GM19238 (cell line): ENCODE results near the gene TOP2B.

Experiments used
- DNase-seq: peaks from one replicate; pipeline ENCODE4 v3.0.0; 2011; ENCODE audit warnings: low spot score; ENCODE audit not compliant: insufficient read length

TOP2B gene

DNA sequence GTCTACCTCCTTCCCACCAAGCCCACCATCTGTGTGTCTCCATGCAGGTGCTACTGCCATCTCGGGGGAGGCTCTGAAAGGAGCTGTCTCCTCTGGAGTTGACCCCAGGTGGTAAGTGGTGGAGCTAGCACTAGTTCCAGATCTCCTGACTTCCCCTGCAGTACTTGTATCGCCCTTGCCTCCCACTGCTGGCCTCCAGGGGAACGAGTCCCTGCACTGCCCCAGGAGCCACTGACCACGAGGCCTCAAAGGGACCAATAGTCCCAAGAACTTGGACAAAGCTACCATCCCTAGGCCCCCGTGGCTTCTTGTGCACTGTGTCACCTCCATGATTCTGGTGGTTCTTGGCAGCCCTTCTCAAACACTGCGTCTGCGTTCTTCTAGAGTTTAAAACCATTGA, 98.9 kb downstream of the TOP2B start:
- no peak for DNase-seq

DNA sequence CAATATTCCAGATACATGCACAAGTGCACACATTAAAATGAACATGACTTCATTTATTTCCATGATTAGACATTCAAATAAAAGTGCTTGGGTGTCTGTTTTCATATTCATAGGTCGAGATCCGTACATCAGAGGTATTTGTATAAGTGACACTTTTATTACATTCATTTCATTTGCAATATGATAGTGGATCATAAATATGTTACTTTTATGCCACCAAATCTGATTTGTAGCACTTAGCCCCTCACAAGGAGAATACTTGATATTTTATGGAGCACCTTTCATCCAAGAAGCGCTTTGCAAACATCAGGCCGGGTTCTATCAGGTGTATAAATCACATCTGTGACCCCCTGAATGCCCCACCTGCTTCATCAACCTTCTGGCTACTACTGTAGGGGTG, 100.6 kb downstream of the TOP2B start:
- no peak for DNase-seq

DNA sequence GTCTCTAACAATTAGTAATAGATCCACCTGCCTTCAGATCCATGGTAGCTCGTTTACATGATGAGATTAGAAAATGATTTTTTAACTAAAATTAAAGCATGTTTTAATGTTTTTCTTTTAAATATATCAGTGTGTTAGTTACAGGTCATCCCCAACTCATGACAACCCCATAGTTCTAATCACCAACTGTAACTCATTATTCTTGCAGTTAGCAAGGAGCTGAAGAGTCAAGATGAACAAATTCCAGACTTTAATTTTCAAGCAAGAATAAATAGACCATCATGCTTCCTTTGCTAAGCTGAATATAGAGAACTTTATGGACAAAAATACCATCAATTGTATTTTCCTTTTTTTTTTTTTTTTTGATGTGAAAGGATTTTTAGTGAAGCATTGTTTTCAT, 101.1 kb downstream of the TOP2B start:
- DNase-seq, result no peak

DNA sequence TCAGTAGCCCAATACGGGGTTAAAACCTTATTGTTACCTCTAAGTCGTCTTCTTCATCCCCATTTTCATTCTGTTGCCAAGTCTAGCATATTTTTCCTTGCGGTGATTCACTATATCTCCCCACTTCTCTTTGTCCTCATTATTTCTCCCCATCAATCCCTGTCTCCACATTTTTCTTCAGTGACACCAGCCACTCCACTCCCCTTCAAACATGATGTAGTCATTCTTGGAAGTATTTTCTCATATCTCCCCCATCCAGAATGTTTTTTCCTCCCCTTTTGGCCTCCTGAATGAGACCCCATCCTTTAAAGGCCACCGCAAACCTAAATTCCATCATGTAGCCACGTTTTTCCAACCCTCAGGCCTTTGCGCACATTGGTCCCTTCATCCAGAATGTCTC, 105.9 kb downstream of the TOP2B start:
- DNase-seq, result no peak

DNA sequence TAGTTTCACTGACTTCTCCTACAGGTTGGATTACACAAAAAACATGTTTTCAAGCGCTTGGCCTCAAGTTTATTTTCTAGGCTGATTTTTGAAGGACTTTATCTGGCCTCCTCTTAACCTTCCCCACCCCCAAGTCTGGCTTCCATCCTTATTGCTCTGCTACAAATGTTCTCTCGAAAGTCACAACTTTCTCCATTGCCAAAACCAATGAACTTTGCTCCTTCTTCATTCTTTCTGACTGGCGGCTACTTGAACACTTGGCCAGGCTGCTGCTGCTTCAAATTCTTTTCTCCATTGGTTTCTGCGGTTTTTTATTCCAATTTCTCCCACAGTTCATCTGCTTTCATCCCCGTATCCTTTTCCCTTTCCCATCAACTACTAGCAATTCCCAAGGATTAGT, 106.6 kb downstream of the TOP2B start:
- DNase-seq, result no peak

DNA sequence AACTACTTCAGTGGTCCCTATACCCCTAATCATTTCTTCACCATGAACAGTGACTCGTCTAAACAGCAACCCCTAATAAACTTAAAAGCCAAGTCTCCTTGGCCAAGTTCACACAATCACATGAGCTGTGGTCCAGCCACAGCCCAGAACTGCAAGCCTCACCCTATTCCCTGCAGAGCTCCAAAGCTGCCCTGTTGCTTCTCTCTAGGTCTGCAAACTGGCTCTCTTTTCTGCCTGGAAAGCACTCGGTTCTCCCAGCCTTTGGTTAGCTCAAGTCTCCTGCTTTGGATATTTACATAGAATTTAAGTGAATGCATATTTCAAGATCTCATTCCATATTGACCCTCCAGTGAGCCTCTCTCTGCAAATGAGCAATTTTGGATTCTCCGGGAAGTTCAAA, 107.0 kb downstream of the TOP2B start:
- no peak for DNase-seq

DNA sequence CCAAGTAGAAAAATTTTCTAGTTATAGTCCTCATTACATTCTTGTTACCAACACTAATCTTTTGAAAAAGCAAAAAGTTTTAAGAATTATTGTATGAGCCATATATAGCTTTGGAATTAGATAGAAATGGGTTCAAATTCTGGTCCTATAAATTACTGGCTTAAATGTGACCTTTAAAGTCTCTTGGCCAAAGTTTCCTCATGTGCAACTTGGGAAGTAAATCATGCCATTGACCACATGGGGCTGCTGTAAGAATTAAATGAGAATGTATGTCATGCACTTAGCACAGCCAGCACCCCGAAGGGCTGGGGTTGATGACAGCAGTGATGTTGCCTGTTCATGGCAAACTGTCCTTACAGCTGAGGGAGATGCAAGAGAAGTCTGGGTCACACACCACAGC, 108.3 kb downstream of the TOP2B start:
- DNase-seq, result no peak

DNA sequence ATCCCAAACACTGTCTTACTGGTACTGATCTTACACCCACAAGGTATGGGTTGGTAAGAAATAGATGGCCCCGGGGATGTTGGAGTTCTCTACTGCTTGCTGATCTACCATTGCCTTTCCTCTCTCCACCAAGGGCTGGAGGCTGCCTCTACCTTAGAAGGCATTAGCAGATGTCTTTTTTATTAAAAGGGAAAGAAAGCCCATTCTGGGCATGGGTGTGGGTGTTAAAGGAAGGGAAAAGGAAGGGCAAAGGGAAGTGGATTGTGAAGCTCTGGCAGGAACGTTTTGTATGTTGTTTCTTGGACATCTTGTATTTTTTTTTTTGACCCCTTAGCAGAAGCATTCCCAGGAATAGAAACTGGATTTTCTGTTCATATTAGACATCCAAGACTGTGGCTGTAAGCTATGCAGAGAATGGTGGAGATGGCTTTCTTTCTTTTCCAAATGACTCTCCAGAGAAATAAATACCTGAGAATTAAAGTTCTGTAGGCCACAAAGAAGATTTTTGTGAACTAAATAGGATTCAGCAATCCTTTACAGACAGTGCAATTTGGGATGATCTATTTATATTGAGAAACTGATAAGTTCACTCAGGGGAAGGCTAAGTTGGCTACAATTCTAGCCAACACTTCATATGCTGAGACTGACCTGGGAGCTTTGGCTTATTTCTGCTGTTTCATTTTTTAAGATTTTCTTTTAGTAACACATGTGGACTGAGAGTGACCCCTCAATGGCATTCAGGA, 108.8 kb downstream of the TOP2B start:
- DNase-seq, result no peak

DNA sequence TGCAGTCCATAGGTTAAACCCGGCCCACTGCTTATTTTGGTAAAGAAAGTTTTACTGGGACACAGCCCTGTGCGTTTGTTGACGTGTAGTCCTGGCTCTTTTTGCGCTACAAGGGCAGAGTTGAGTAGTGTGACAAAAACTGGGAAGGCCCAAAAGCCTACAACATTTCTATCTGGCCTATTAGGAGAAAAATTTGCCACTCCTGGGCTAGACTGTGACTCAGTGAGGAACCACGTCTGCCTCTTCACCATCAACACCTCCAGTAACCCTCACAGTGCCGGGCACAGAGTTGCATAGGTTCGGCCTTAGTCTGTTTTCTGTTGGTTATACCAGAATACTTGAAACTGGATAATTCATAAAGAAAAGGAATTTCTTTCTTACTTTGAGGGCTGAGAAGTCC, 110.3 kb downstream of the TOP2B start:
- DNase-seq, result no peak

DNA sequence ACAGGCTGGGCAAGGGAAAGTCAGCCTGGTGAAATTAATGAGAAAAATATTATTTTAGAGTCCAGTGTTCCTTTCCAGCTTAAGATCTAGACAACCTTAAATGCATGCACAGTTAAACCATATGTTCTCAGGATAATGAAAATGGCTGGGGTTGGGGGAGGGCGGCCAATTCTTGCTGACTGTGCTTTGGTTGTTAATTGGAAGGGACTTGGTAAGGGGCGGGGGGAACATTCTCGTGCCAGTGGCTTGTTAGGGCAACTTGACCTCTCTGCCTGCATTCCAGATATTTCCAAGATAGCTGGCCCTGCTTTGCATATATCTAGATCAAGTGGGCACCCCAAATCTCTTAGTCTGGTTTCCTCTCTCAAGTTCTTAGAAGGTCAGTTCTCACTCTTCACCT, 112.5 kb downstream of the TOP2B start:
- no peak for DNase-seq

DNA sequence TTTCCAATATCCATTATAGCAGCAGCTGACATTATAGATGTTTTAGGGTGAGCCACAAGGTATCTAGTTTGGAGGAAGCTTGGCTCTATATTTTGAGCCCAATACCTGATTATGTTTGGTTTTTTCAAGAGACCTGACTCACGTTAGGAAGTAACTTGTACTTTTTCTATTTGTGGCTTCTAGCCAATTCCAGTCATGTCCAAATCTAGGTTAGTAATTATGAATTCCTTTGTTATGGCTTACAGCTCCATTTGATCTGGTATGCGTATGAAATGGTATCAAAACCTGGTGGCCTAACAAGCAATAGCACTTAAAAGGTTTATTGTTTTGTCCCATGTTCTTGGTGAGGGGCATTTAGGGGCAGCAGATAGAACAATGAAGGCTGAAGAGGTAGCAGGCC, 115.9 kb downstream of the TOP2B start:
- DNase-seq, result no peak

DNA sequence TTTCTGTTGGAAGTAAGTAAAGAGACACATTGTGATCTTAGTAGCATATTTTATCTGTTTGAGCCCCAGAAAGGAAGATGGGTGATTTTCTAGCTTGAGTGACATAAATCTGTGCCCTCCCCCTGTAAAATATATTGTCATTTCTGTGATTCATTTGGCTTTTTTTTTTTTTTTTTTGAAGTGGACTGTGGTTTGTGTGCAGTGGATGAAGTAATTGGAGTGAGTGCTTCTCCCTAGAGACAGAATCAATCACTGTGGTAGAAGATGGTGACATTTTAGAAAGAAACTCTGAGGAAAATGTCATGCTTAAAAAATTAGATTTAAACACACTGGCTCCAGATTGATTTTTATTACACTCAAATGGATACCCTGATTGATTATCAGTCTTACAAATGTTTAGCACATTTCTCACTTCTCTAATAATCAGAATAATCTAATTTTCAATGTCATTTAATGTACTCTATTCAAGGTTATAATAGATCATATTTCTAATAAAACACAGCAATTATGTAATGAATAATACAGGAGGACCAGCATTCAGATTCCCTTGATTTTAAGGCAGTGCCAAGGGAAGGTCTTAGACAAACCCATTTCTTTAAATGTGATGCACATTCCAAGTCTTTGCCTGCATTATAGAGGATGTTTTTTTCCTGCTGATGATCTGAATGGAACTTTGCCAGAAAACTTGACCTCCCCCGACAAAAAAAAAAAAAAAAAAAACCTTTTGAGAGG, 116.6 kb downstream of the TOP2B start:
- no peak for DNase-seq
